Heart left ventricle (tissue), 16 donors: ENCODE data around the gene LBX1. TPM values are rescaled to one million over a fixed set of nuclear protein-coding genes. Genes with fewer than 3 reads are reported as not detected.

ENCODE experiments used
- ATAC-seq, 4 donors: fragments of 200-7000 bp; cut with Tn5 transposase; one replicate each; pipeline ENCODE4 v1.9.1; 2020 to 2022; ENCODE audit warnings: moderate library complexity in 4 of 4, mild to moderate bottlenecking in 3 of 4, moderate number of reproducible peaks in 1 of 4
- DNase-seq, 5 donors: peaks; one replicate each; pipeline ENCODE4 v3.0.0-alpha.2; 2020
- H3K27ac ChIP-seq, 12 donors: fragments of 200-600 bp; sonication (generic) in 4 of 12; one replicate each; pipeline versions ENCODE4 v1.5.0 to v1.8.0; 2016 to 2022; ENCODE audit warnings: mild to moderate bottlenecking in 2 of 12
- H3K27me3 ChIP-seq, 9 donors: fragments of 200-600 bp; sonication (generic) in 2 of 9; one replicate each; pipeline versions ENCODE4 v1.5.1 to v1.8.0; 2016 to 2022; ENCODE audit warnings: mild to moderate bottlenecking in 3 of 9
- H3K36me3 ChIP-seq, 9 donors: fragments of 200-600 bp; sonication (generic) in 2 of 9; one replicate each; pipeline versions ENCODE4 v1.5.0 to v1.8.0; 2018 to 2022; ENCODE audit warnings: mild to moderate bottlenecking in 2 of 9
- H3K4me1 ChIP-seq, 12 donors: fragments of 200-600 bp; sonication (generic) in 4 of 12; one replicate each; pipeline versions ENCODE4 v1.5.0 to v1.8.0; 2016 to 2022; ENCODE audit warnings: mild to moderate bottlenecking in 3 of 12
- H3K4me3 ChIP-seq, 12 donors: fragments of 200-600 bp; sonication (generic) in 4 of 12; one replicate each; pipeline versions ENCODE4 v1.5.0 to v1.8.0; 2017 to 2022; ENCODE audit warnings: mild to moderate bottlenecking in 9 of 12, moderate library complexity in 4 of 12
- H3K9me3 ChIP-seq, 12 donors: fragments of 200-600 bp; sonication (generic) in 4 of 12; one replicate each; pipeline versions ENCODE4 v1.5.0 to v1.8.0; 2016 to 2022; ENCODE audit warnings: mild to moderate bottlenecking in 1 of 12
- CTCF ChIP-seq, 12 donors: fragments of 200-600 bp; sonication (generic) in 4 of 12; IDR thresholded peaks; one replicate each; pipeline versions ENCODE4 v1.5.0 to v1.8.0; 2018 to 2022; ENCODE audit warnings: antibody characterized with exemption in 12 of 12, mild to moderate bottlenecking in 5 of 12
- POLR2A ChIP-seq, 2 donors: fragments of 450-650 bp; IDR thresholded peaks; one replicate each; pipeline ENCODE4 v1.6.1; 2017; ENCODE audit warnings: antibody characterized with exemption in 2 of 2, mild to moderate bottlenecking in 2 of 2, moderate library complexity in 2 of 2
- WGBS, 4 donors: extraction: QIAGEN DNeasy Blood & Tissue Kit in 2 of 4; methylation state at CpG; one replicate each; pipeline versions ENCODE4 v1.1.5 to v1.1.7; 2013 to 2018; 5-methylcytosine and 5-hydroxymethylcytosine counted together
- intact Hi-C, 10 donors: fragments of 100-400 bp; cut with DNase I; formaldehyde crosslinking; loops; one replicate each; pipeline versions ENCODE4 v1.11.1 to v1.14.2; 2022
- polyA plus RNA-seq, 2 donors: library from polyadenylated mRNA; stranded (reverse); fragments of 200-250 nt; gene quantifications; one replicate each; pipeline ENCODE4 v1.2.3, GENCODE V29; 2013
- total RNA-seq, 9 donors: library from RNA; depleted of rRNA in 2 of 9; stranded (reverse); fragments of >200 nt in 2 of 9; fragmentation: NEBNext Ultra II Directional in 3 of 9; extraction: Animal tissue kit (Norgen Biotek cat#: 25700) in 3 of 9; gene quantifications; one replicate each; pipeline versions ENCODE4 v1.1.0 to v1.2.4, GENCODE V29; 2016 to 2023
- donor health status: ischemic (EF 13 %, LVEDD 7.1; RV severe dilation, severe dysfunction).
- donor health status: healthy with polysubstance abuse.
- donor health status: DM: no; HTN: yes; CAD: no.
- donor health status: DM: no; HTN: no; CAD: no.
- donor health status: ischemic (EF 25% LVEDD 6.9; RV normal size, moderate dysfunction).
- donor health status: ischemic (EF 25% LVEDD 5.7; RV mildly dilated, moderate dysfunction).
- donor health status: healthy.
- donor health status: DM: yes; HTN: yes; CAD: no.
- donor health status: ischemic (EF 35%, LVEDD 5.7; RV mildly dilated, moderate dysfunction).
- donor health status: nonischemic (EF 11% LVEDD 7.7; RV severe dilation, severe dysfunction).
- donor health status: DM: yes; HTN: yes; CAD: no.
- donor health status: PGD.
- donor health status: ischemic (EF 29% LVEDD 5.4; RV normal size, mild dysfunction).
- donor health status: nonischemic (EF 23%, LVEDD 6.1; RV moderate dilation, normal function).

LBX1 gene
- total and polyA plus RNA-seq, 11 donors, result 0.08 TPM; not detected in 10

- DNase-seq (peak in 1 of 5 donors; percentile 54), ATAC-seq (no peak)
- WGBS, 4 donors, result 6 to 9% (median 6%) methylated on average over 36 to 40 of the region's 40 CpGs
- Histone ChIP-seq H3K4me1 (peaks cover 0 to 47% (median 29%) of the 10 kb centered on the region in 12 donors), H3K27ac (no peak overlapping the region), H3K36me3 (no peaks in the 10 kb centered on the region), H3K27me3 (peaks cover 60 to 100% (median 97%) of the 10 kb centered on the region in 9 donors), H3K9me3 (no peaks in the 10 kb centered on the region), H3K4me3 (no peak overlapping the region)
- intact Hi-C loops, result loop anchor here in 9 of 10 donors (2.0 to 10.0 kb wide), 11 partner anchors 67 to 565 kb away; partner anchors contain the start of gene FGF8 (in 2 of the 9)
- TF ChIP-seq POLR2A (IDR thresholded peaks at IDR 0.05) (no peak), CTCF (IDR thresholded peaks at IDR 0.05) (no peak)
These were observed 13.7 kb downstream of the LBX1 start for GRCh38 chr10:101215397-101216206.

GRCh38 chr10:101214446-101215396 is 14.5 kb downstream of the LBX1 start:
- WGBS, 4 donors, result 11 to 14% (median 13%) methylated on average over 46 to 49 of the region's 49 CpGs
- no peak overlapping the region for H3K27ac ChIP-seq
- ATAC-seq (peak; percentile 69 to 85 (median 78)), DNase-seq (peak; percentile 45 to 77 (median 65))
- TF ChIP-seq POLR2A (IDR thresholded peaks at IDR 0.05) (no peak), CTCF (IDR thresholded peaks at IDR 0.05) (peak; percentile 82 to 93 (median 87))
- H3K36me3 ChIP-seq, result no peaks in the 10 kb centered on the region
- no peaks in the 10 kb centered on the region for H3K9me3 ChIP-seq
- peaks cover 0 to 47% (median 29%) of the 10 kb centered on the region in 12 donors for H3K4me1 ChIP-seq
- intact Hi-C loops, result loop anchor here (1.0 to 10.0 kb wide), 17 partner anchors 68 to 568 kb away; partner anchors contain the start of genes FGF8 (in 3 of the 10) and NPM3 (in 3 of the 10)
- H3K27me3 ChIP-seq, result peaks cover 51 to 100% (median 92%) of the 10 kb centered on the region in 9 donors
- peak overlapping the region in 1 of 12 donors; percentile 3 for H3K4me3 ChIP-seq

GRCh38 chr10:101208543-101208942 is 20.7 kb downstream of the LBX1 start:
- Histone ChIP-seq H3K27ac (no peak overlapping the region), H3K27me3 (peaks cover 9 to 98% (median 41%) of the 10 kb centered on the region in 9 donors), H3K36me3 (no peaks in the 10 kb centered on the region), H3K9me3 (no peaks in the 10 kb centered on the region), H3K4me1 (peaks cover 0 to 3% (median 0%) of the 10 kb centered on the region in 12 donors), H3K4me3 (no peak overlapping the region)
- TF ChIP-seq POLR2A (IDR thresholded peaks at IDR 0.05), result no peak
- no peak for TF ChIP-seq CTCF (IDR thresholded peaks at IDR 0.05)
- no peak for ATAC-seq
- 69 to 74% (median 74%) methylated on average over 5 of the region's 5 CpGs for WGBS, 4 donors
- no peak for DNase-seq
- intact Hi-C loops, result no loop called here
